HG03439 (cell line): ENCODE data around the gene KRT83.

Source experiments
- ATAC-seq: cut with Tn5 transposase; IDR thresholded peaks from one replicate; pipeline ENCODE4 v1.9.1; 2021; ENCODE audit warnings: mild to moderate bottlenecking, moderate library complexity; ENCODE audit not compliant: unreplicated experiment

KRT83 gene

DNA sequence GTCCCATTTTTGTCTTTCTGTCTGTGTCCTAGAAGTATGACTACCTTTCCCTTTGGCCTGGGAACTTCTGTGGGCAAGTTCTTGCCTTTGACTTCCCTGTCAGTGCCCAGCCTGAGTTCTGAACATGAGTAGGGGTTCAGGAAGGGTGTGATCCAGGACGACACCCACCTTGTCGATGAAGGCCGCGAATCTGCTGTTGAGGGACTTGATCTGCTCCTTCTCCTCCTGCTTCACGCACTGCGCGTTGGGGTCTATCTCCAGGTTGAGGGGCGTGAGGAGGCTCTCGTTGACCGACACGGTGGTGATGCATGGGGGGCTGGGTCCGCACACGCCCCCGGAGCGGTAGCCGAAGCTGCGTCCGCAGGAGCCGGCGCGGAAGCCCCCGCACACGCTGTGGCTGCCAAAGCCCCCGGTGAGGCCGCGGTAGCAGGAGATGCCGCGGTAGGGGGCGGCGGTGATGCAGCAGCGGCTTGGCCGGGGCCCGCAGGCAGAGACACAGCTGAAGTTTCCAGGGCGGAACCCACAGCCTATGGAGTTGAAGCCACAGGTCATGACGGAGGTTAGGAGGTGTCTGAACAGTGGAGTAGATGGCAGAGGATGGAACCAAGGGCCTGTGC lies at the start of gene KRT83:
Gene KRT83, minus strand, starts transcription at position 615 of the 617 bp plus-strand sequence. Its CDS starts 63 bp downstream, at position 552.
- ATAC-seq, result no peak

DNA sequence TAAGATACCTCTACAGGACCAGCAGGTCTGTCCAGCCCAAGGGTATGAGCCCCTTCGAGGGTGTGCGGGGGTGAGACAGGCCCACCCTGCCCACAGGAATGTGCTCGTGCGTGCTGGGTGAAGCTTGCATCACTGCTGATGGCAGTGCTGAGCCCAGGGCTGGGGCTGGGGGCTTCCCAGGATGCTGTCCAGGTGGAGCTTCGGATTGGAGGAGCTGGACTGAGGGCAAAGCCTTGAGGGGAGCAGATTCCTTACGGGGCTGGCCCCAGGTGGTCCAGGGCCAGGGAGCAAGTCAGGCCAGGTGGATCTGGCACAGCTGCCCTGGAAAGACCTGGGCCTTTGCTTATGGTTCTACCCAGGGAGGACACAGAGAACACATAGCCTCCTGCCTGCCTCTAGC lies 48.6 kb upstream of the KRT83 start:
- ATAC-seq, result no peak

DNA sequence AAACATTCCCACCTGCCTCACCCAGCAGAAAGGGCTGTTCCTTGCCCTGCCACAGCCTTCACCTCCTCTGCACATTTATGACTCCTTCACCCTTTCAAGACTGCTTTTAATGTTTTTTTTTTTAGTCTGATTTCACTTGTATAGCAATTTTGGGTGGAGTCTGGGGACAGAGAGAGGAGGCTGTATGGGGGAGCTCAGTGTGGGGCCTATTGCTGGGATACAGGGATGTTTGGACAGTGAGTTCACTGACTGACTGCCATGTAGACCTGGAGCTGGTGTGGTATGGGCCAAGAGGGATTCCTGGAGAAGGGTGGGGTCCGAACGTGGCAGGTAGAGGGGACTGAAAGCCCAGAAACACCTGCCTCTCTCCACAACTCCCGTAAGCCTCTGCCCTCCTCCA lies 48.0 kb upstream of the KRT83 start:
- ATAC-seq, result no peak

- ATAC-seq, result no peak
Observed at GRCh38 chr12:52368508-52368907, 47.3 kb upstream of the KRT83 start.

- ATAC-seq, result no peak
Observed at GRCh38 chr12:52367876-52368275, 46.7 kb upstream of the KRT83 start.

DNA sequence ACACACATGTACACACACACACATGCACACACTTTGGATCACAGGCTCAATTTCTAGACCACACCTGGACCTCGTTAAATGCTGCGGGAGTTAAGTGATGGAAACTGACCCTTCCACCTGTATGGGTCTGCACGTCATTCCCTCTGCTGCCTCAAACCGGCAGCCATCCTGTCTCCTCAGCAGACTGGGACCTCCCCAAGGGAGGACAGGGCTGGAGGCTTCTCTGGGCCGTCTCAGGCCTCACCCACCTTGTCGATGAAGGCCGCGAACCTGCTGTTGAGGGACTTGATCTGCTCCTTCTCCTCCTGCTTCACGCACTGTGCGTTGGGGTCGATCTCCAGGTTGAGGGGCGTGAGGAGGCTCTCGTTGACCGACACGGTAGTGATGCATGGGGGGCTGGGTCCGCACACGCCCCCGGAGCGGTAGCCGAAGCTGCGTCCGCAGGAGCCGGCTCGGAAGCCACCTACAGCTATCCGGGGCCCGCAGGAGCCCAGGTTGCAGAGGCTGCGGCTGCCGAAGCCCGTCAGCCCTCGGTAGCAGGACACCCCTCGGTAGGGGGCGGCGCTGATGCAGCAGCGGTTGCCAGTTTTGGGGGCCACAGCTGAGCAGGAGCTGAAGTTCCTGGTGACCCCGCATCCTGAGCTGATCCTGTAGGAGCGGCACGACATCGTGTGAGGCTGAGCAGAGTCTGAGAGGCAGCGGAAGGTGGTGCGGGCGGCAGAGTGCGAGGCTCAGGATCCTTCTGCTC lies 45.7 kb upstream of the KRT83 start, which contains the start of gene KRT85:
Gene KRT85, minus strand, starts transcription at position 744 of the 748 bp plus-strand sequence. Its CDS starts 76 bp downstream, at position 668.
- ATAC-seq, result no peak

DNA sequence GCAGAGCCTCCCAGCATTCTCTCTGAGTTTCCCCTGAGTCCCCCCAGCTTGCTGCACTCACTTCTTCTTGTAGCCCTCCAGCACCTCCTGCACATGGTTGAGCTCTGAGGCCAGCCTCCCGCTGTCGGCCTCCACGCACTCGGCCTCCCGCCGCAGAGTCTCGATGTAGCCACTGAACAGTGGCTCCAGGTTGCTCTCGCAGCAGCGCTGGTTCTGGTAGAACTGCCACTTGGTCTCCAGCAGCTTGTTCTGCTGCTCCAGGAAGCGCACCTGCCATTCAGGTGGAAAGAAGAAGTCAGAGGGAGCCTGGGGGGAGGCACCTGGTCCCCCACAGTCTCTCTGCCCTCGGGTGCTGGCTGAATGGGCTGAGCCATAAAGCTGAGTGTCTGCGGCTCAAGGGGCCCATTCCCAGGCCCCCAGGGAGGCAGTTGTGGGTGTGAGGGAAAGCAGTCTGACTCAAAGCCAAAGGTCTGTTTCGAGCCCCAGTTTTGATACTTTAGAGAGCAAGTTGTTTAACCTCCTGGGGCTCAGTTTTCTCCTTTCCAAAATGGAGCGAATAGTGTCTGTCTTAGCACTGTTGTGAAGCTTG lies 43.8 kb upstream of the KRT83 start:
- no peak for ATAC-seq

DNA sequence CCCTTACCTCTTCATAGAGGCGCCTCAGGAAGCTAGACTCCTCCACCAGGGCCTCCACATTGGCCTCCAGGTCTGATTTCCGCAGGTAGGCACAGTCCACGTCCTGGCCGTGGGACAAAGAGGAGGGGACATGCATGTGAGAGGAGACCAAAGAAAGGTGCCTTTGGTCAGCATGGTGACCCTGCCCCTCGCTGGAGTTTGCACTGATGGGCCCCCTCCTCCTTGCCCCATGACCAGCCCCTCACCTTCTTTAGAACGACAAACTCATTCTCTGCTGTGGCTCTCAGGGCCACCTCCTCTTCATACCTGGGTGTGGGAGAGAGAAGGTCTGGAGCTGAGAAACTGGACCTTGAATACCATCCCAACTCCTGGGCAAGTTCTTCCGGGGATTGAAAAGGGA lies 42.9 kb upstream of the KRT83 start:
- ATAC-seq, result no peak

GRCh38 chr12:52363111-52363679 lies 42.0 kb upstream of the KRT83 start:
- no peak for ATAC-seq

GRCh38 chr12:52362118-52362726 lies 41.0 kb upstream of the KRT83 start:
- no peak for ATAC-seq

DNA sequence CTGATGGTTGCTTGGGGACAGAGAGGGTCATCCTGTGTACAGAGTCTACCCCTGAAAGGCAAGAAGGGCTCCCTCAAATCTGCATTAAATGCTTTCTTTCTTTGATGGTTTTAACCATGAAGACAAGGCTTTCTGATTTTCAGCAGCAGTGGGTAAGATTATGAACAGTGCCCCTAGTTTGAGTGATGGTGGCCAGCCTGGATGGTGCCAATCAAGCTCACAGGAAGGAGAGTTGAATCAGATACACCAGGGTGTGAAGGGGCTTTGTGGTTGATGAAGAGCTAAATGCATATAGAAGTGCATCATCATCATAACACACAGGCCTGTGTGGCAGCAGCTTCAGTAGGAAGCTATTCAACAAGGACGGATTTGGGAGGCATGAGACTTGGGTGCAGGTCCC lies 40.4 kb upstream of the KRT83 start:
- no peak for ATAC-seq

GRCh38 chr12:52360663-52361271 lies 39.6 kb upstream of the KRT83 start:
- no peak for ATAC-seq

DNA sequence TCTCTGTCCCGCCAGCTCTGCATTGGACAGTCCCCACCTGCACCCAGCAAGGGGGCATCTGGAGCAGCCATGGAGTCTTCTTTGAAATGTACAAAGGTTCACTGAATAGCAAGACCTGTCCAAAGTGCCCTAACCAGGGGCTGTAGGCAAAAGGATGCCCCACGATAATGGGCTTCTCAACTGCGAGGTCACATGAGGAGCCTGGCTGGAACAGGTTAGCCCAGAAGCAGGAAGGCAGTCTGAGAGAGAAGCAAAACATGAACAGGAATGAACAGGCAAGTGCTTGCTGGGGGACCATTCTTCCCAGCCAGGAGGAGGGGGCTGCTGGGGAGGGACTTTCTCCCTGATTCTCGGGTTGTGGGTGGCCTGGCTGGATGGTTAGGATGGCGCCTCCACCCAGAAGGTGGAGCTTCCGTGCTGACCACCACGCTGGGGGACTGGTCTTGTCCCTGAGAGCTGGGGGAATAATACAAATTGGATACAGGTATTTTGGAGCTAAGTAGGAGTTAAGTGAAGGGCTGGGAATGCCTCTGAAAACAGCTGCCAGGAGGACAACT lies 39.0 kb upstream of the KRT83 start:
- ATAC-seq, result no peak

GRCh38 chr12:52359621-52360061 lies 38.4 kb upstream of the KRT83 start:
- ATAC-seq, result no peak

GRCh38 chr12:52358575-52359350 lies 37.6 kb upstream of the KRT83 start:
- ATAC-seq, result peak; percentile 83

GRCh38 chr12:52356762-52357580 lies 35.8 kb upstream of the KRT83 start:
- ATAC-seq, result no peak

GRCh38 chr12:52356031-52356761 lies 35.0 kb upstream of the KRT83 start:
- no peak for ATAC-seq

GRCh38 chr12:52355176-52355575 lies 34.0 kb upstream of the KRT83 start:
- no peak for ATAC-seq
